ENCODE measurements around the gene PARD3B. TPM values are rescaled to one million over a fixed set of nuclear protein-coding genes. Genes with fewer than 3 reads are reported as not detected.
A peak's percentile ranks its signal among the peaks of the same experiment; 100 is the strongest.

The PARD3B gene
- total and polyA plus RNA-seq, 8 donors = 1.8 to 42.6 (median 15.1) TPM

- intact Hi-C loops (cut with DNase I; ENCODE audit: low total_unique reads) = no loop called here
- DNase-seq = peak in 1 of 2 donors; percentile 31
- Histone ChIP-seq H3K4me1 (no peaks in the 10 kb centered on the region), H3K9me3 (no peaks in the 10 kb centered on the region), H3K36me3 (no peaks in the 10 kb centered on the region), H3K4me3 (no peak overlapping the region), H3K27me3 (no peaks in the 10 kb centered on the region), H3K27ac (no peak overlapping the region)
- TF ChIP-seq POLR2AphosphoS5 (IDR thresholded peaks at IDR 0.05) (no peak), CTCF (IDR thresholded peaks at IDR 0.05) (no peak), POLR2A (IDR thresholded peaks at IDR 0.05) (no peak)
- 65 to 87% (median 77%) methylated on average over 3 of the region's 3 CpGs for WGBS, 5 donors
Observed at GRCh38 chr2:205524656-205525055, 979.4 kb downstream of the PARD3B start.

- no peak overlapping the region for H3K4me3 ChIP-seq
- DNase-seq = no peak
- no peak for TF ChIP-seq POLR2A (IDR thresholded peaks at IDR 0.05)
- no peak for TF ChIP-seq POLR2AphosphoS5 (IDR thresholded peaks at IDR 0.05)
- no peak for TF ChIP-seq EP300 (IDR thresholded peaks at IDR 0.05)
- no peak for TF ChIP-seq CTCF (IDR thresholded peaks at IDR 0.05)
- intact Hi-C loops (cut with DNase I; ENCODE audit: low total_unique reads) = no loop called here
- H3K4me1 ChIP-seq = no peaks in the 10 kb centered on the region
- H3K36me3 ChIP-seq = no peaks in the 10 kb centered on the region
- no peaks in the 10 kb centered on the region for H3K27me3 ChIP-seq
- H3K9me3 ChIP-seq = no peaks in the 10 kb centered on the region
- H3K27ac ChIP-seq = no peak overlapping the region
Observed at GRCh38 chr2:205527801-205528200, 982.5 kb downstream of the PARD3B start.

- no peaks in the 10 kb centered on the region for H3K9me3 ChIP-seq
- no peak overlapping the region for H3K4me3 ChIP-seq
- 73 to 84% (median 80%) methylated on average over 2 of the region's 2 CpGs for WGBS, 5 donors
- H3K36me3 ChIP-seq = no peaks in the 10 kb centered on the region
- no peaks in the 10 kb centered on the region for H3K27me3 ChIP-seq
- no peak for TF ChIP-seq POLR2AphosphoS5 (IDR thresholded peaks at IDR 0.05)
- TF ChIP-seq CTCF (IDR thresholded peaks at IDR 0.05) = no peak
- TF ChIP-seq EP300 (IDR thresholded peaks at IDR 0.05) = no peak
- TF ChIP-seq POLR2A (IDR thresholded peaks at IDR 0.05) = no peak
- intact Hi-C loops (cut with DNase I; ENCODE audit: low total_unique reads) = no loop called here
- no peak for DNase-seq
- no peak overlapping the region for H3K27ac ChIP-seq
- no peaks in the 10 kb centered on the region for H3K4me1 ChIP-seq
Observed at GRCh38 chr2:205531072-205531471, 985.8 kb downstream of the PARD3B start.

- no peak overlapping the region for H3K27ac ChIP-seq
- no peaks in the 10 kb centered on the region for H3K4me1 ChIP-seq
- 92 to 96% (median 94%) methylated on average over 9 of the region's 9 CpGs for WGBS, 5 donors
- no peak for TF ChIP-seq POLR2AphosphoS5 (IDR thresholded peaks at IDR 0.05)
- TF ChIP-seq EP300 (IDR thresholded peaks at IDR 0.05) = no peak
- TF ChIP-seq POLR2A (IDR thresholded peaks at IDR 0.05) = no peak
- no peak for TF ChIP-seq CTCF (IDR thresholded peaks at IDR 0.05)
- no peak overlapping the region for H3K4me3 ChIP-seq
- no peaks in the 10 kb centered on the region for H3K36me3 ChIP-seq
- no peaks in the 10 kb centered on the region for H3K9me3 ChIP-seq
- intact Hi-C loops (cut with DNase I; ENCODE audit: low total_unique reads) = no loop called here
- no peaks in the 10 kb centered on the region for H3K27me3 ChIP-seq
- DNase-seq = no peak
Observed at GRCh38 chr2:205531489-205532148, 986.3 kb downstream of the PARD3B start.

All from stomach (tissue), 9 donors.